Epidermal melanocyte (primary cell): Measurements from ENCODE around the gene ENAH.
"Not testable (repeated sequence)": the region's sequence is repeated elsewhere in the genome, so short reads cannot be mapped to it uniquely, and the experiment has no call there.

Source experiments
- DNase-seq: peaks from one replicate; pipeline ENCODE4 v3.0.0; 2011; ENCODE audit warnings: low spot score; ENCODE audit not compliant: insufficient read length

The ENAH gene

GRCh38 chr1:225652729-225653462 is at the start of gene ENAH:
TSS of gene ENAH (minus strand) at chr1:225653123. CDS start at chr1:225652690, 433 bp downstream.
- peak; percentile 69 for DNase-seq

GRCh38 chr1:225700889-225701465 is 48.1 kb upstream of the ENAH start:
- DNase-seq, result no peak

- peak; percentile 64 for DNase-seq
Observed at GRCh38 chr1:225700164-225700821, 47.4 kb upstream of the ENAH start.

GRCh38 chr1:225699336-225699735 is 46.4 kb upstream of the ENAH start:
- DNase-seq, result no peak

- not testable (repeated sequence) for DNase-seq
Observed at GRCh38 chr1:225698194-225698593, 45.3 kb upstream of the ENAH start.

- no peak for DNase-seq
Observed at GRCh38 chr1:225697428-225697827, 44.5 kb upstream of the ENAH start.

- no peak for DNase-seq
Observed at GRCh38 chr1:225695578-225696337, 42.8 kb upstream of the ENAH start.

- no peak for DNase-seq
Observed at GRCh38 chr1:225694151-225694603, 41.3 kb upstream of the ENAH start.

- DNase-seq, result not testable (repeated sequence)
Observed at GRCh38 chr1:225693697-225694096, 40.8 kb upstream of the ENAH start.

GRCh38 chr1:225693085-225693696 is 40.3 kb upstream of the ENAH start:
- no peak for DNase-seq

GRCh38 chr1:225692517-225692879 is 39.6 kb upstream of the ENAH start:
- no peak for DNase-seq

- no peak for DNase-seq
Observed at GRCh38 chr1:225691861-225692516, 39.1 kb upstream of the ENAH start.

- DNase-seq, result no peak
Observed at GRCh38 chr1:225691377-225691776, 38.5 kb upstream of the ENAH start.

GRCh38 chr1:225689882-225690459 is 37.0 kb upstream of the ENAH start:
- DNase-seq, result no peak

- no peak for DNase-seq
Observed at GRCh38 chr1:225688345-225688744, 35.4 kb upstream of the ENAH start.

GRCh38 chr1:225685476-225686176 is 32.7 kb upstream of the ENAH start:
- no peak for DNase-seq

GRCh38 chr1:225684741-225685140 is 31.8 kb upstream of the ENAH start:
- no peak for DNase-seq

GRCh38 chr1:225681231-225681630 is 28.3 kb upstream of the ENAH start:
- peak; percentile 46 for DNase-seq

- no peak for DNase-seq
Observed at GRCh38 chr1:225678545-225678944, 25.6 kb upstream of the ENAH start.
